ENCODE data around the gene EGFR.

EGFR gene

GRCh38 chr7:55096323-55096722, 77.5 kb downstream of the EGFR start:
- TF ChIP-seq EZH2phosphoT487 (conservative IDR thresholded peaks at IDR 0.05; ENCODE audit: low read length), result no peak
- TF ChIP-seq, protein P1, sequence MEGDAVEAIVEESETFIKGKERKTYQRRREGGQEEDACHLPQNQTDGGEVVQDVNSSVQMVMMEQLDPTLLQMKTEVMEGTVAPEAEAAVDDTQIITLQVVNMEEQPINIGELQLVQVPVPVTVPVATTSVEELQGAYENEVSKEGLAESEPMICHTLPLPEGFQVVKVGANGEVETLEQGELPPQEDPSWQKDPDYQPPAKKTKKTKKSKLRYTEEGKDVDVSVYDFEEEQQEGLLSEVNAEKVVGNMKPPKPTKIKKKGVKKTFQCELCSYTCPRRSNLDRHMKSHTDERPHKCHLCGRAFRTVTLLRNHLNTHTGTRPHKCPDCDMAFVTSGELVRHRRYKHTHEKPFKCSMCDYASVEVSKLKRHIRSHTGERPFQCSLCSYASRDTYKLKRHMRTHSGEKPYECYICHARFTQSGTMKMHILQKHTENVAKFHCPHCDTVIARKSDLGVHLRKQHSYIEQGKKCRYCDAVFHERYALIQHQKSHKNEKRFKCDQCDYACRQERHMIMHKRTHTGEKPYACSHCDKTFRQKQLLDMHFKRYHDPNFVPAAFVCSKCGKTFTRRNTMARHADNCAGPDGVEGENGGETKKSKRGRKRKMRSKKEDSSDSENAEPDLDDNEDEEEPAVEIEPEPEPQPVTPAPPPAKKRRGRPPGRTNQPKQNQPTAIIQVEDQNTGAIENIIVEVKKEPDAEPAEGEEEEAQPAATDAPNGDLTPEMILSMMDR (IDR thresholded peaks at IDR 0.05; ENCODE audit: insufficient read depth, low read length, poor library complexity, severe bottlenecking), result no peak
- Histone ChIP-seq H4K20me1 (ENCODE audit: low read depth, low read length) (no peaks in the 10 kb centered on the region), H3K27me3 (ENCODE audit: low read length) (no peaks in the 10 kb centered on the region), H3K9me2 (replicated peaks; ENCODE audit: insufficient read depth, low read length) (no peaks in the 10 kb centered on the region), H2AFZ (ENCODE audit: low read depth, low read length, severe bottlenecking) (no peak overlapping the region), H3F3A (ENCODE audit: insufficient read depth) (no peaks in the 10 kb centered on the region), H3K79me2 (ENCODE audit: insufficient read depth, low read length) (no peaks in the 10 kb centered on the region), H3K27ac (ENCODE audit: low read depth, low read length) (no peak overlapping the region), H3K9ac (ENCODE audit: low read length) (no peak overlapping the region), H3K4me3 (ENCODE audit: insufficient read depth, low read length, poor library complexity, severe bottlenecking) (no peak overlapping the region), H3K4me2 (ENCODE audit: low read depth, low read length, poor library complexity, severe bottlenecking) (no peak overlapping the region), H3K9me3 (ENCODE audit: insufficient read depth, low read length) (no peaks in the 10 kb centered on the region), H3K36me3 (ENCODE audit: low read length) (no peaks in the 10 kb centered on the region)

GRCh38 chr7:55097100-55097499, 78.3 kb downstream of the EGFR start:
- H3K27me3 ChIP-seq (ENCODE audit: low read length), result no peaks in the 10 kb centered on the region
- no peak for TF ChIP-seq EZH2phosphoT487 (conservative IDR thresholded peaks at IDR 0.05; ENCODE audit: low read length)
- TF ChIP-seq, protein P1 (IDR thresholded peaks at IDR 0.05; ENCODE audit: insufficient read depth, low read length, poor library complexity, severe bottlenecking), result no peak
- no peak overlapping the region for H3K4me2 ChIP-seq (ENCODE audit: low read depth, low read length, poor library complexity, severe bottlenecking)
- no peaks in the 10 kb centered on the region for H3F3A ChIP-seq (ENCODE audit: insufficient read depth)
- H3K9ac ChIP-seq (ENCODE audit: low read length), result no peak overlapping the region
- no peaks in the 10 kb centered on the region for H4K20me1 ChIP-seq (ENCODE audit: low read depth, low read length)
- H3K79me2 ChIP-seq (ENCODE audit: insufficient read depth, low read length), result no peaks in the 10 kb centered on the region
- no peak overlapping the region for H3K4me3 ChIP-seq (ENCODE audit: insufficient read depth, low read length, poor library complexity, severe bottlenecking)
- no peaks in the 10 kb centered on the region for H3K9me2 ChIP-seq (replicated peaks; ENCODE audit: insufficient read depth, low read length)
- H3K27ac ChIP-seq (ENCODE audit: low read depth, low read length), result no peak overlapping the region
- no peak overlapping the region for H2AFZ ChIP-seq (ENCODE audit: low read depth, low read length, severe bottlenecking)
- no peaks in the 10 kb centered on the region for H3K9me3 ChIP-seq (ENCODE audit: insufficient read depth, low read length)
- no peaks in the 10 kb centered on the region for H3K36me3 ChIP-seq (ENCODE audit: low read length)

GRCh38 chr7:55099066-55099820, 80.4 kb downstream of the EGFR start:
- Histone ChIP-seq H3K4me3 (ENCODE audit: insufficient read depth, low read length, poor library complexity, severe bottlenecking) (no peak overlapping the region), H3K9me2 (replicated peaks; ENCODE audit: insufficient read depth, low read length) (no peaks in the 10 kb centered on the region), H3F3A (ENCODE audit: insufficient read depth) (no peaks in the 10 kb centered on the region), H3K9me3 (ENCODE audit: insufficient read depth, low read length) (no peaks in the 10 kb centered on the region), H3K27ac (ENCODE audit: low read depth, low read length) (no peak overlapping the region), H3K4me2 (ENCODE audit: low read depth, low read length, poor library complexity, severe bottlenecking) (no peak overlapping the region), H3K36me3 (ENCODE audit: low read length) (no peaks in the 10 kb centered on the region), H3K27me3 (ENCODE audit: low read length) (no peaks in the 10 kb centered on the region), H3K79me2 (ENCODE audit: insufficient read depth, low read length) (no peaks in the 10 kb centered on the region), H4K20me1 (ENCODE audit: low read depth, low read length) (no peaks in the 10 kb centered on the region), H3K9ac (ENCODE audit: low read length) (no peak overlapping the region), H2AFZ (ENCODE audit: low read depth, low read length, severe bottlenecking) (no peak overlapping the region)
- TF ChIP-seq EZH2phosphoT487 (conservative IDR thresholded peaks at IDR 0.05; ENCODE audit: low read length), result no peak
- TF ChIP-seq, protein P1 (IDR thresholded peaks at IDR 0.05; ENCODE audit: insufficient read depth, low read length, poor library complexity, severe bottlenecking), result no peak
